Upper lobe of left lung (tissue), 6 donors: ENCODE measurements around the gene ABLIM3. TPM values are rescaled to one million over a fixed set of nuclear protein-coding genes. Genes with fewer than 3 reads are reported as not detected.

Source experiments
- ATAC-seq, 2 donors: fragments of 200-7000 bp; cut with Tn5 transposase; one replicate each; pipeline ENCODE4 v1.9.1; 2022; ENCODE audit warnings: mild to moderate bottlenecking in 2 of 2, moderate library complexity in 2 of 2; ENCODE audit not compliant: low FRiP score in 2 of 2
- DNase-seq, 2 donors: peaks; one replicate each; pipeline ENCODE4 v3.0.0-alpha.2; 2019 to 2020
- H3K27ac ChIP-seq, 4 donors: fragments of 200-600 bp; sonication (generic); one replicate each; pipeline ENCODE4 v1.5.1; 2016 to 2019
- H3K27me3 ChIP-seq, 4 donors: fragments of 200-600 bp; sonication (generic); one replicate each; pipeline ENCODE4 v1.5.1; 2017 to 2019
- H3K36me3 ChIP-seq, 4 donors: fragments of 200-600 bp; sonication (generic); one replicate each; pipeline ENCODE4 v1.5.1; 2016 to 2019
- H3K4me1 ChIP-seq, 4 donors: fragments of 200-600 bp; sonication (generic); one replicate each; pipeline ENCODE4 v1.5.1; 2018 to 2019
- H3K4me3 ChIP-seq, 4 donors: fragments of 200-600 bp; sonication (generic); one replicate each; pipeline ENCODE4 v1.5.1; 2017 to 2019; ENCODE audit warnings: mild to moderate bottlenecking in 2 of 4, moderate library complexity in 1 of 4
- H3K9me3 ChIP-seq, 4 donors: fragments of 200-600 bp; sonication (generic); one replicate each; pipeline ENCODE4 v1.5.1; 2018 to 2019
- EP300 ChIP-seq, 4 donors: sonication (generic); formaldehyde crosslinking; IDR thresholded peaks; one replicate each; pipeline ENCODE4 v1.5.1; 2017; ENCODE audit warnings: antibody characterized with exemption in 4 of 4, control low read depth in 2 of 4
- POLR2A ChIP-seq, 4 donors: fragments of 450-650 bp; IDR thresholded peaks; one replicate each; pipeline ENCODE4 v1.5.1; 2016 to 2017; ENCODE audit warnings: antibody characterized with exemption in 4 of 4, mild to moderate bottlenecking in 2 of 4
- POLR2AphosphoS5 ChIP-seq, 2 donors: sonication (generic); formaldehyde crosslinking; IDR thresholded peaks; one replicate each; pipeline ENCODE4 v1.5.1; 2017; ENCODE audit warnings: antibody characterized with exemption in 2 of 2
- WGBS, 2 donors: methylation state at CpG; one replicate each; pipeline ENCODE4 v1.1.5; 2017 to 2018; 5-methylcytosine and 5-hydroxymethylcytosine counted together
- total RNA-seq, 6 donors: library from RNA; depleted of rRNA in 4 of 6; stranded (reverse); fragments of >200 nt in 4 of 6; gene quantifications; one replicate each; pipeline versions ENCODE4 v1.1.0 to v1.2.1, GENCODE V29; 2016 to 2021
- TF ChIP-seq, protein P1 (sequence below), 6 experiments: fragments of 450-650 bp in 4 of 6; fragments of 200-600 bp in 2 of 6; sonication (generic) in 2 of 6; IDR thresholded peaks; one replicate each; pipeline ENCODE4 v1.5.1; 2016 to 2019; ENCODE audit warnings: antibody characterized with exemption in 6 of 6
- donor health status: DM: no; HTN: no; CAD: no; lungs with moderate emphysema.
- donor health status: DM: no; HTN: yes; CAD: no; lungs with severe emphysema.

The ABLIM3 gene
- total RNA-seq, 6 donors from 2014 or later: 7.2 to 38.0 (median 21.0) TPM

DNA sequence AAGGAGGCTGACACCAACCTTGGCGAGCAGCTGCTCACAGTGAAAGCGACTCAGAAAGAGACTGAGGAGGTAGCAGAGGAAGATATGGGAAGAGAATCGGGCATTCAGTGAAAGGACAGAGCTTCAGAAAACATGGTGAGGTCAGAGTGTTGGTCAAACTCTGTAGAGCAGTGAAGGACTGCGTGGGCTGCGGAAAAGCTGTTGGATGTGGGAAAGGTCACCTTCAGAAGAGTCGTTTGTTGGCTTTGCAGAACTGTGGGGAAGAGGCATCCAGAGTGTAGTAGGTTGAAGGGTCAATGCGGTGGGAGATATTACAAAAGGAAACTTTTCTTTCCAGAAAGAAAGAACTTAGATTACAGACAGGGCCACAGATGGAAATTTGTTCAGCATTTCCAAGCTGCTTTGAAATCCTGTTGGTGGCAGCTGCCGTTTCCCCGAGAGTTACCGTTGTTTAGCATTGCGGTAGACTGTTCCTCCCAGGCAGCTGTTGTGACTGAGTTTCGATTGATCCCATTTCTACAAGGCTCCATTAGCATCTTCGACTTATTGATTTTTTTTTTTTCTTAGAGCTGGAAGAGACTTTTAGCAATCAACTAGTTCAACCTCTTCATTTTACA, 72.1 kb downstream of the ABLIM3 start:
- no peak for ATAC-seq
- Histone ChIP-seq H3K36me3 (no peaks in the 10 kb centered on the region), H3K9me3 (no peaks in the 10 kb centered on the region), H3K27me3 (no peaks in the 10 kb centered on the region), H3K4me3 (no peak overlapping the region), H3K4me1 (peaks cover 18 to 35% (median 29%) of the 10 kb centered on the region in 4 donors), H3K27ac (peak overlapping the region; percentile 6 to 73 (median 17))
- DNase-seq: no peak
- 86 to 90% methylated on average over 13 of the region's 13 CpGs for WGBS, 2 donors
- TF ChIP-seq POLR2AphosphoS5 (IDR thresholded peaks at IDR 0.05) (no peak), EP300 (IDR thresholded peaks at IDR 0.05) (no peak), POLR2A (IDR thresholded peaks at IDR 0.05) (no peak)

DNA sequence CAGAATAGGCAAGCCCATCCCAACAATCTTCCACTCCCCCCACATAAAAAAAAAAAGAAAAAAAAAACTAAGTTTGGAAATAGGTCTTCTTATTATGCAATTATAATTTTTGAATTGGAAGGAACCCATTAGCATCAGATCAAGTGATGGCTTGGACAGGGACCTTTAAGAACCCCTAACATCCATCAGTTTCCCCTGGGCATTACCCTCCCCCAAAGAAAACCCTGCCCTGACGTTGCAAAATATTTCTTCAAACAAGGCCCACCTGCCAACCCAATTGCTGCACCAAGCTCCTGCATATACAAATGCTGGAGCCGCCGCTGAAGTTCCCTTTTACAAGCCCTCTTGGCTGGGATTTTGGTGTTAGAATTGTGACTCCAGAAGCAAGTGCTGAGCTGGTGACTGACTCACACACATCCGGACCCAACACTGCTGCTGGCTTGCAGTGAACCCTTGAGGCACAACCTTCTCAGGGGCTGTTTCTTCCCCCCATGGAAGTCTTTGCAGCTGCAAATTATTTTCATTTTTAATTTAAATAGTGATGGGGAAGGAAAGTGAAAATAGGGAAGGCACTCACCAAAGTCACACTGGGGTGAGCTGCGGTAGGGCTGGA, 74.3 kb downstream of the ABLIM3 start:
- no peaks in the 10 kb centered on the region for H3K36me3 ChIP-seq
- 70 to 74% methylated on average over 5 of the region's 5 CpGs for WGBS, 2 donors
- peak in 1 of 2 donors; percentile 47 for ATAC-seq
- H3K9me3 ChIP-seq: no peaks in the 10 kb centered on the region
- H3K4me1 ChIP-seq: peaks cover 23 to 42% (median 30%) of the 10 kb centered on the region in 4 donors
- TF ChIP-seq, protein P1, sequence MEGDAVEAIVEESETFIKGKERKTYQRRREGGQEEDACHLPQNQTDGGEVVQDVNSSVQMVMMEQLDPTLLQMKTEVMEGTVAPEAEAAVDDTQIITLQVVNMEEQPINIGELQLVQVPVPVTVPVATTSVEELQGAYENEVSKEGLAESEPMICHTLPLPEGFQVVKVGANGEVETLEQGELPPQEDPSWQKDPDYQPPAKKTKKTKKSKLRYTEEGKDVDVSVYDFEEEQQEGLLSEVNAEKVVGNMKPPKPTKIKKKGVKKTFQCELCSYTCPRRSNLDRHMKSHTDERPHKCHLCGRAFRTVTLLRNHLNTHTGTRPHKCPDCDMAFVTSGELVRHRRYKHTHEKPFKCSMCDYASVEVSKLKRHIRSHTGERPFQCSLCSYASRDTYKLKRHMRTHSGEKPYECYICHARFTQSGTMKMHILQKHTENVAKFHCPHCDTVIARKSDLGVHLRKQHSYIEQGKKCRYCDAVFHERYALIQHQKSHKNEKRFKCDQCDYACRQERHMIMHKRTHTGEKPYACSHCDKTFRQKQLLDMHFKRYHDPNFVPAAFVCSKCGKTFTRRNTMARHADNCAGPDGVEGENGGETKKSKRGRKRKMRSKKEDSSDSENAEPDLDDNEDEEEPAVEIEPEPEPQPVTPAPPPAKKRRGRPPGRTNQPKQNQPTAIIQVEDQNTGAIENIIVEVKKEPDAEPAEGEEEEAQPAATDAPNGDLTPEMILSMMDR (IDR thresholded peaks at IDR 0.05): no peak
- no peak for TF ChIP-seq POLR2A (IDR thresholded peaks at IDR 0.05)
- H3K27ac ChIP-seq: no peak overlapping the region
- H3K4me3 ChIP-seq: no peak overlapping the region
- DNase-seq: no peak
- H3K27me3 ChIP-seq: no peaks in the 10 kb centered on the region

DNA sequence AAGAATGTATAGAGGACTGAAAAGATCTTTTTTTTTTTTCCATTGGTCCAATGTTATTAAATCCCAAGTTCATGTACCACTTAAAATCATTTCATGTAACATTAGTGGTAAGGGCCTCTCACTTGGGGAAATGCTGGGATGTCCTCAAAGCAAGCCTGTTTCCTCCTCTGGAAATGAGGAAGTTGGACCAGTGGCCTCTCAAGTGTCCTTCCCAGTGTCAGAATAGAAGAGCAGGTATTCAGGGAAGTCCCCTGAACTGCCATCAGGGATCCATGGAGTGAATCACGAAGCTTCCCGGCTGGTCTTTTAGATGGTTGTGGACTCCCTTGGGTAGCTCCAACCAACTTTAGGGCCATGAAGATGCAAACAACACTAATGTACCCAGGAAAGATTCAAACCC, 75.2 kb downstream of the ABLIM3 start:
- Histone ChIP-seq H3K27me3 (no peaks in the 10 kb centered on the region), H3K36me3 (no peaks in the 10 kb centered on the region), H3K9me3 (no peaks in the 10 kb centered on the region), H3K4me1 (peaks cover 29 to 47% (median 35%) of the 10 kb centered on the region in 4 donors), H3K27ac (no peak overlapping the region), H3K4me3 (no peak overlapping the region)
- ATAC-seq (no peak), DNase-seq (no peak)
- TF ChIP-seq EP300 (IDR thresholded peaks at IDR 0.05): no peak
- TF ChIP-seq POLR2AphosphoS5 (IDR thresholded peaks at IDR 0.05): no peak
- TF ChIP-seq, protein P1 (IDR thresholded peaks at IDR 0.05): no peak
- 82 to 88% methylated on average over 2 of the region's 2 CpGs for WGBS, 2 donors

DNA sequence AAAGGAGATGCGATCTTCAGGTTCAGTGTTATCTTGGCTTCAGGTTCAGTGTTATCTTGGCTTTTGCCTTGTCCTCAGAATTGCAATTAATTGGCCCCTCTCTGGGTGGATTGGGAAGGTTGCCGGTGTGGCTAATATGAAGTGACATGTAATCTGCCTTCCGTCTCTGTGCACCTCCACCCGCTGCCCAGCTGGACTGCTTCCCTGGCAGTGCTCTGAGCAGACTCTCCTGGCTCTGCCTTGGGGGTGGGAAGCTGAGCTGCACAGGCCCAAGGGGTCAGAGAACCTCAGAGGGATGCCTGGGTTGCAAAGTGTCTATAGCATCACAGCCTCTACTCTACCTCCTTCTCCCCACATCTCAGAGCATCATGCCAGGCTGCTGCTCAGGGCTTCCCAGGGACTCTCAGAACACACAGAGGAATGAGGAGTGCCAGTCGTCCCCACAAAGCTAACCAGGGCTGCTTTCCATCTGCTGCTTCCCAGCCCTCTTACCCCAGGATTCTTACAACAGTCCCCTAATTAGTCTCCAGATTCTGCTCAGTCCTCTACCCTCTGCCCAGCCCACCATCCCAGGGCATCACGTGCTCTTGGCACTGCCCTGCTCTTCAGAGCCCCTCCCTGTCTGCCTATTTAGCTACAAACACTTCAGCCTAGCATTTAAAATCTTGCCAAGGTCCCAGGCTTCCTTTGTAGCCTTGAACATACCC, 76.0 kb downstream of the ABLIM3 start:
- DNase-seq (no peak), ATAC-seq (peak; percentile 2 to 67)
- no peaks in the 10 kb centered on the region for H3K36me3 ChIP-seq
- no peak overlapping the region for H3K4me3 ChIP-seq
- H3K4me1 ChIP-seq: peaks cover 27 to 44% (median 32%) of the 10 kb centered on the region in 4 donors
- no peaks in the 10 kb centered on the region for H3K9me3 ChIP-seq
- no peaks in the 10 kb centered on the region for H3K27me3 ChIP-seq
- TF ChIP-seq EP300 (IDR thresholded peaks at IDR 0.05): no peak
- TF ChIP-seq POLR2AphosphoS5 (IDR thresholded peaks at IDR 0.05): no peak
- TF ChIP-seq POLR2A (IDR thresholded peaks at IDR 0.05): no peak
- TF ChIP-seq, protein P1 (IDR thresholded peaks at IDR 0.05): no peak
- WGBS, 2 donors: 56 to 65% methylated on average over 6 of the region's 6 CpGs
- peak overlapping the region; percentile 21 to 53 (median 39) for H3K27ac ChIP-seq

DNA sequence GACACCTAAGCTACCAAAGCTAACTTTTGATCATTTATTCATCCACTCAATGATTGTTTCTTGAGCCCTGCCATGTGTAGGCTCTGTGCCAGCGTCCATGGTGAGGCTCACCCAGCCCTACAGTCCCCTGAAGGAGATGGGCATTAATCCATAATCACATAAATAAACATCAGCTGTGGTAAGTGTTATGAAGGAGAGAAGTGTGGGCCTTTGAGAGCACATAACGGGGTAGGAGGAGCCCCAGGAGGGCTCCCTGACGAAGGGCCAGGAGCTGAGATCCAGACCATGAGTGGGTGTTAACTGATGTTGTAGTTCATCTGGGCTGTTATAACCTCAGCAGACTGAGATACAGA, 76.5 kb downstream of the ABLIM3 start:
- DNase-seq (no peak), ATAC-seq (peak; percentile 45 to 78)
- H3K4me3 ChIP-seq: no peak overlapping the region
- peak overlapping the region; percentile 21 to 53 (median 39) for H3K27ac ChIP-seq
- H3K4me1 ChIP-seq: peaks cover 26 to 43% (median 29%) of the 10 kb centered on the region in 4 donors
- H3K36me3 ChIP-seq: no peaks in the 10 kb centered on the region
- no peaks in the 10 kb centered on the region for H3K9me3 ChIP-seq
- H3K27me3 ChIP-seq: no peaks in the 10 kb centered on the region
- WGBS, 2 donors: 30 to 46% methylated on average over 3 of the region's 3 CpGs
- TF ChIP-seq POLR2A (IDR thresholded peaks at IDR 0.05) (no peak), EP300 (IDR thresholded peaks at IDR 0.05) (no peak), POLR2AphosphoS5 (IDR thresholded peaks at IDR 0.05) (no peak)
- TF ChIP-seq, protein P1 (IDR thresholded peaks at IDR 0.05): no peak
